ENCODE results near the gene JAK1. TPM values are rescaled to one million over a fixed set of nuclear protein-coding genes. Genes with fewer than 3 reads are reported as not detected.

Gene JAK1
- total RNA-seq, 1 donor from 2014 or later = 156 TPM

DNA sequence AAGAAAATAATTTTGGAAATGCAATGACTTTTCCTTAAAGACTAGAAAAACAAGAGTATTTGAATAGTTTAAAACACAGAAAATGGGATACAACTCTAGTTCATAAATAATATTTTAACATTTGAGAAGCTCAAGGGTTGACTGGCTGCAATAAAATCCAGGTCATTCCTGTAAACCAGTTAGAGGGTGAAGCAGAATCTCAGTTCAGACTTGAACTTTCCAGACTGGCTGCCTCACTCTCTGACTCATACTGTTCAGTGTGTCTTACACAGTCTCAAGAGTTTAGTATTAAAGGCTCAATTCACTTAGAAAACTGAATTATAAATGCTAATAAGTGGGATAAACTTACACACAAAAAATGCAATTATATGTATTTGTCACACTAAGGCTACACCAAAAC lies 131.6 kb downstream of the JAK1 start:
- Histone ChIP-seq H3K27me3 (ENCODE audit: low read depth) (no peaks in the 10 kb centered on the region), H3K27ac (no peak overlapping the region), H3K4me1 (no peaks in the 10 kb centered on the region), H3K36me3 (peaks cover 88% of the 10 kb centered on the region), H3K4me3 (no peak overlapping the region), H3K9me3 (no peaks in the 10 kb centered on the region)
- TF ChIP-seq, protein P1, sequence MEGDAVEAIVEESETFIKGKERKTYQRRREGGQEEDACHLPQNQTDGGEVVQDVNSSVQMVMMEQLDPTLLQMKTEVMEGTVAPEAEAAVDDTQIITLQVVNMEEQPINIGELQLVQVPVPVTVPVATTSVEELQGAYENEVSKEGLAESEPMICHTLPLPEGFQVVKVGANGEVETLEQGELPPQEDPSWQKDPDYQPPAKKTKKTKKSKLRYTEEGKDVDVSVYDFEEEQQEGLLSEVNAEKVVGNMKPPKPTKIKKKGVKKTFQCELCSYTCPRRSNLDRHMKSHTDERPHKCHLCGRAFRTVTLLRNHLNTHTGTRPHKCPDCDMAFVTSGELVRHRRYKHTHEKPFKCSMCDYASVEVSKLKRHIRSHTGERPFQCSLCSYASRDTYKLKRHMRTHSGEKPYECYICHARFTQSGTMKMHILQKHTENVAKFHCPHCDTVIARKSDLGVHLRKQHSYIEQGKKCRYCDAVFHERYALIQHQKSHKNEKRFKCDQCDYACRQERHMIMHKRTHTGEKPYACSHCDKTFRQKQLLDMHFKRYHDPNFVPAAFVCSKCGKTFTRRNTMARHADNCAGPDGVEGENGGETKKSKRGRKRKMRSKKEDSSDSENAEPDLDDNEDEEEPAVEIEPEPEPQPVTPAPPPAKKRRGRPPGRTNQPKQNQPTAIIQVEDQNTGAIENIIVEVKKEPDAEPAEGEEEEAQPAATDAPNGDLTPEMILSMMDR (IDR thresholded peaks at IDR 0.05) = no peak
- ATAC-seq (peak in 1 of 2 donors; percentile 64), DNase-seq (no peak)
- intact Hi-C loops (cut with DNase I) = no loop called here

DNA sequence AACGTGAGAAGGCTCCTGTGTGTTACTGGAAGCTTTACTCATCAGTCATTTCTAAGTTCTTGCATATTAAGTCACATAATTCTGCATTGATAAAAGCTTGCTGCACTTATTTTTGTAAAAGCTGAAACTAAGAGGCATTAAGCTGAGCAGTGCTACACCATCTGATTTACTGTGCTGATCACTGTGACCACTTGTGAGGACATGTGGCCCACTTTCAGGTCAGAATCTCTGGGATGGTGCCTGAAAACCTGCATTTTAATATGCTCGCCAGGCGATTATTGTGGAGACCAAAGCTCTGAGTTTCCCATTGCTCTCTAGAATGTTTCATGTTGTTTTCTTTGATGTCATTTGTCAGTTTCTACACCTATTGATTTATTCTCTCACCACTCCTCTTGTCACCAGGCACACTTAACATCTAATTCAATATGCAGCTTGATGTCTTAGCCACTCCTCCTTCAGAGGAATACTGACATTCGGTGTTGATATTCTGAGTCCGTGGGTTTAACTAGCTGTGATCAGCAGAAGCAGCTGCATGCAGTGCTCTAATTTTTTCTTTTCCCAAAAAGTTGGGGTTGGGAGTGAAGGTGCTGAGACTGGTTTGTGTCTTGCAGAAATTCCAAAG lies 136.2 kb downstream of the JAK1 start:
- no peak for ATAC-seq
- Histone ChIP-seq H3K4me1 (peaks cover 4% of the 10 kb centered on the region), H3K36me3 (peaks cover 43% of the 10 kb centered on the region), H3K27me3 (ENCODE audit: low read depth) (no peaks in the 10 kb centered on the region), H3K27ac (no peak overlapping the region), H3K9me3 (no peaks in the 10 kb centered on the region), H3K4me3 (no peak overlapping the region)
- DNase-seq = no peak
- intact Hi-C loops (cut with DNase I) = no loop called here
- TF ChIP-seq, protein P1 (IDR thresholded peaks at IDR 0.05) = no peak

DNA sequence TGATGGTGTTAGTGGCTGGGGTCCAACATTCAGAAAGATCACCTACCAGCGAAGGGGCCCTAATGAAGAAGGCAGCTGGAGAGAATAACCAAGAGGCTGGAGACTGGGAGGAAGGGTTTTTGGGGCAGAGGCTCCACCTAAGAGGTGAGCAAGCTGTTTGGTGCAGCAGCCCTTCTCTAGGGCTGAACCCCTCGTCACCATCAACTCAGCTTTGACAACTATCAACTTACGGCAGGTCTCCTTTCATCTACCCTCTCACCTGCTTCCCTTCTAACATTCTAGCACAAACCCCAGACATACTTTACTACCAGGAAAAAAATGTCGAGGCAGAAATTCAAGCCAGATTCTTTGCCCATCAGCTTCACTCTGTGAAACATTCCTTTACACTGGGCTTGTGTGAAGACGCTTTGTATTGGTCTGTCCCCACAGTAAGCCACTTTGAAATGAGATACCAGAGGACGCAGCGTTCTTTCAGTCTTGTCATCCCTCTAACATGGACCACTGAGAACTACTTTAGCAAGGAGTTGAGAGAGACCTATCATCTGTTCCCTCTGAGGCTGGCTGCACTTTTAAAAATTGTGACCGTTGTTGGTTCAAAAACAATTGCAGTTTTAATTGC lies 136.8 kb downstream of the JAK1 start:
- no peaks in the 10 kb centered on the region for H3K9me3 ChIP-seq
- intact Hi-C loops (cut with DNase I) = loop anchor here (10.0 kb wide), 1 partner anchor 565 kb away; no protein-coding TSS in a partner anchor
- TF ChIP-seq, protein P1 (IDR thresholded peaks at IDR 0.05) = no peak
- peak in 1 of 2 donors; percentile 23 for ATAC-seq
- H3K27me3 ChIP-seq (ENCODE audit: low read depth) = no peaks in the 10 kb centered on the region
- H3K27ac ChIP-seq = no peak overlapping the region
- peaks cover 37% of the 10 kb centered on the region for H3K36me3 ChIP-seq
- peaks cover 4% of the 10 kb centered on the region for H3K4me1 ChIP-seq
- DNase-seq = no peak
- H3K4me3 ChIP-seq = no peak overlapping the region

DNA sequence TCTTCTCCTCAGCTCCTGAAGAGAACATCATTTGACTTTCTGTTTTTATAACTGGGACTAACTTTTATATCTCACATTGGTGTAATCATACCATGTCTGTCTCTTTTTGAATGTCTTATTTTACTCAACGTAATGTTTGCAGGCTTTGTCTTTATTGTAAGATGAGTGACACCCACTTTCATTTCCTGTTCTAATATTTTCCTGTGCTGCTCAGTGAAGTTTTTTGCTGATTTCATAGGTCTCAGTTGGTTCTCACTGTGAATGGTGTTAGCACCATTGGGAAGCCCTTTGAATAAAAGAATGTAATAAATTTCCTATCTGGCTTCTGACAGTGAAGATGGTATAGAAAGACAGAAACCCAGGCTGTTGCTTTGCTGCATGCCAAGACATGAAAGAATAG lies 137.5 kb downstream of the JAK1 start:
- intact Hi-C loops (cut with DNase I) = loop anchor here (10.0 kb wide), 1 partner anchor 564 kb away; no protein-coding TSS in a partner anchor
- H3K27ac ChIP-seq = no peak overlapping the region

DNA sequence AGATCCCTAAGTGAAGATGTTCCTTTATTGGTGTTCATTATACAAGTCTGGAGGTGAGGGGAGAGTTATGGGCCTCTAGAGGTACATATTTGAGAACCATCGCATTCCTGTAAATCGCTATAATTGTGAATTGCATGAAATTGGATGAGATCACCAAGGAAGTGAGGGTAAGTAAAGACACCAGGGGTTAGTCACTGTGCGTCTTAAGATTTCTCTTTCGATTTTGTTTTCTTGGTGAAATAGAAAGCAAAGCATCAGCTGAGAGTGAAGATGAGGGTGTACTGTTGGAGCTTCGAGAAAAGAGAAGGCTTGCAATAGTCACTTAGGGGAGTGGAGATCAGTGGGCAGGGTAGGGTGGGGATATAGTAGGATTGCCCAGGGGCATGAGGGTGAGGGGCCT lies 139.4 kb downstream of the JAK1 start:
- no peaks in the 10 kb centered on the region for H3K9me3 ChIP-seq
- ATAC-seq = peak in 1 of 2 donors; percentile 55
- no peak overlapping the region for H3K27ac ChIP-seq
- peaks cover 12% of the 10 kb centered on the region for H3K36me3 ChIP-seq
- no peak for DNase-seq
- H3K4me3 ChIP-seq = no peak overlapping the region
- intact Hi-C loops (cut with DNase I) = loop anchor here (10.0 kb wide), 1 partner anchor 562 kb away; no protein-coding TSS in a partner anchor
- no peaks in the 10 kb centered on the region for H3K27me3 ChIP-seq (ENCODE audit: low read depth)
- TF ChIP-seq, protein P1 (IDR thresholded peaks at IDR 0.05) = no peak
- peaks cover 14% of the 10 kb centered on the region for H3K4me1 ChIP-seq

More for the DNA sequence above, 137.5 kb downstream of the JAK1 start:
- Histone ChIP-seq H3K36me3 (peaks cover 30% of the 10 kb centered on the region), H3K4me1 (peaks cover 11% of the 10 kb centered on the region), H3K27me3 (ENCODE audit: low read depth) (no peaks in the 10 kb centered on the region), H3K4me3 (no peak overlapping the region), H3K9me3 (no peaks in the 10 kb centered on the region)
- no peak for ATAC-seq
- DNase-seq = no peak
- TF ChIP-seq, protein P1 (IDR thresholded peaks at IDR 0.05) = no peak
